ENCODE measurements around the gene HSD17B1. TPM values are rescaled to one million over a fixed set of nuclear protein-coding genes. Genes with fewer than 3 reads are reported as not detected.

HSD17B1 gene
- total and polyA plus RNA-seq, 8 donors, result 0.55 to 4.8 (median 2.7) TPM; not detected in 3

- intact Hi-C loops (cut with DNase I; ENCODE audit: low total_unique reads), result loop anchor here (10.0 kb wide), 1 partner anchor 189 kb away; no protein-coding TSS in a partner anchor
These were observed 38.4 kb upstream of the HSD17B1 start for GRCh38 chr17:42514279-42514678.

GRCh38 chr17:42514867-42515266 is 37.9 kb upstream of the HSD17B1 start:
- H3K9me3 ChIP-seq, result no peaks in the 10 kb centered on the region
- intact Hi-C loops (cut with DNase I; ENCODE audit: low total_unique reads), result loop anchor here (10.0 kb wide), 1 partner anchor 190 kb away; no protein-coding TSS in a partner anchor
- TF ChIP-seq POLR2AphosphoS5 (IDR thresholded peaks at IDR 0.05) (no peak), POLR2A (IDR thresholded peaks at IDR 0.05) (no peak), CTCF (IDR thresholded peaks at IDR 0.05) (no peak), EP300 (IDR thresholded peaks at IDR 0.05) (no peak)
- H3K36me3 ChIP-seq, result peaks cover 16 to 41% (median 35%) of the 10 kb centered on the region in 4 donors
- H3K27ac ChIP-seq, result peak overlapping the region in 3 of 5 donors; percentile 75 to 93 (median 91)
- peaks cover 51 to 77% (median 66%) of the 10 kb centered on the region in 4 donors for H3K4me1 ChIP-seq
- H3K4me3 ChIP-seq, result no peak overlapping the region
- 73 to 82% (median 81%) methylated on average over 8 of the region's 8 CpGs for WGBS, 5 donors
- no peaks in the 10 kb centered on the region for H3K27me3 ChIP-seq
- no peak for DNase-seq

More at GRCh38 chr17:42514279-42514678, 38.4 kb upstream of the HSD17B1 start:
- H3K4me3 ChIP-seq, result no peak overlapping the region
- 93 to 98% (median 96%) methylated on average over 11 of the region's 11 CpGs for WGBS, 5 donors
- peaks cover 45 to 75% (median 63%) of the 10 kb centered on the region in 4 donors for H3K4me1 ChIP-seq
- H3K9me3 ChIP-seq, result no peaks in the 10 kb centered on the region
- no peaks in the 10 kb centered on the region for H3K27me3 ChIP-seq
- DNase-seq, result no peak
- peaks cover 22 to 47% (median 40%) of the 10 kb centered on the region in 4 donors for H3K36me3 ChIP-seq
- no peak for TF ChIP-seq EP300 (IDR thresholded peaks at IDR 0.05)
- TF ChIP-seq POLR2AphosphoS5 (IDR thresholded peaks at IDR 0.05), result no peak
- TF ChIP-seq CTCF (IDR thresholded peaks at IDR 0.05), result no peak
- no peak for TF ChIP-seq POLR2A (IDR thresholded peaks at IDR 0.05)
- peak overlapping the region in 3 of 5 donors; percentile 75 to 93 (median 91) for H3K27ac ChIP-seq

GRCh38 chr17:42517516-42517915 is 35.2 kb upstream of the HSD17B1 start:
- Histone ChIP-seq H3K36me3 (peaks cover 17 to 51% (median 36%) of the 10 kb centered on the region in 4 donors), H3K27ac (peak overlapping the region; percentile 42 to 93 (median 91)), H3K27me3 (no peaks in the 10 kb centered on the region), H3K4me1 (peaks cover 72 to 87% (median 82%) of the 10 kb centered on the region in 4 donors), H3K4me3 (no peak overlapping the region), H3K9me3 (no peaks in the 10 kb centered on the region)
- DNase-seq, result peak; percentile 87 to 90
- 9 to 13% (median 10%) methylated on average over 9 of the region's 9 CpGs for WGBS, 5 donors
- intact Hi-C loops (cut with DNase I; ENCODE audit: low total_unique reads), result loop anchor here (10.0 kb wide), 1 partner anchor 193 kb away; no protein-coding TSS in a partner anchor
- peak in 2 of 3 donors; percentile 42 to 56 for TF ChIP-seq POLR2AphosphoS5 (IDR thresholded peaks at IDR 0.05)
- peak in 5 of 7 experiments; percentile 91 to 95 (median 93) for TF ChIP-seq CTCF (IDR thresholded peaks at IDR 0.05)
- no peak for TF ChIP-seq POLR2A (IDR thresholded peaks at IDR 0.05)
- no peak for TF ChIP-seq EP300 (IDR thresholded peaks at IDR 0.05)

GRCh38 chr17:42518046-42518754 is 34.5 kb upstream of the HSD17B1 start:
- peaks cover 71 to 87% (median 83%) of the 10 kb centered on the region in 4 donors for H3K4me1 ChIP-seq
- H3K27ac ChIP-seq, result peak overlapping the region; percentile 80 to 93 (median 91)
- peak; percentile 79 to 91 for DNase-seq
- no peak for TF ChIP-seq EP300 (IDR thresholded peaks at IDR 0.05)
- no peak for TF ChIP-seq CTCF (IDR thresholded peaks at IDR 0.05)
- no peak for TF ChIP-seq POLR2A (IDR thresholded peaks at IDR 0.05)
- peak; percentile 68 to 95 (median 86) for TF ChIP-seq POLR2AphosphoS5 (IDR thresholded peaks at IDR 0.05)
- peaks cover 17 to 57% (median 37%) of the 10 kb centered on the region in 4 donors for H3K36me3 ChIP-seq
- no peaks in the 10 kb centered on the region for H3K9me3 ChIP-seq
- 23 to 36% (median 31%) methylated on average over 9 of the region's 9 CpGs for WGBS, 5 donors
- no peak overlapping the region for H3K4me3 ChIP-seq
- intact Hi-C loops (cut with DNase I; ENCODE audit: low total_unique reads), result loop anchor here (10.0 kb wide), 1 partner anchor 193 kb away; no protein-coding TSS in a partner anchor
- no peaks in the 10 kb centered on the region for H3K27me3 ChIP-seq
